Progenitor cell of endocrine pancreas (in vitro differentiated cells): ENCODE data around the gene NAP1L1. TPM values are rescaled to one million over a fixed set of nuclear protein-coding genes. Genes with fewer than 3 reads are reported as not detected.

Experiments used
- DNase-seq: peaks from one replicate; pipeline ENCODE4 v3.0.0; 2021; ENCODE audit warnings: low spot score; ENCODE audit not compliant: unreplicated experiment
- H3K27ac Mint-ChIP-seq: 2 replicates; pipeline ENCODE4 v1.8.0; 2021; ENCODE audit warnings: mild to moderate bottlenecking, moderate library complexity, mixed read lengths
- H3K27me3 Mint-ChIP-seq: 2 replicates; pipeline ENCODE4 v1.8.0; 2021; ENCODE audit warnings: mixed read lengths
- H3K36me3 Mint-ChIP-seq: 2 replicates; pipeline ENCODE4 v1.8.0; 2022; ENCODE audit warnings: mixed read lengths; ENCODE audit not compliant: insufficient read depth
- H3K4me1 Mint-ChIP-seq: 2 replicates; pipeline ENCODE4 v1.8.0; 2021; ENCODE audit warnings: low read depth, mixed read lengths
- H3K4me3 Mint-ChIP-seq: 2 replicates; pipeline ENCODE4 v1.8.0; 2021; ENCODE audit warnings: low read depth, mild to moderate bottlenecking, moderate library complexity, mixed read lengths
- H3K9me3 Mint-ChIP-seq: 2 replicates; pipeline ENCODE4 v1.8.0; 2021; ENCODE audit warnings: low read depth, mixed read lengths
- CTCF ChIP-seq: fragments of 200-600 bp; sonication (generic); IDR thresholded peaks from one replicate; pipeline ENCODE4 v1.5.0; 2021; ENCODE audit warnings: antibody characterized with exemption, mild to moderate bottlenecking; ENCODE audit not compliant: unreplicated experiment
- total RNA-seq: library from RNA; stranded (reverse); gene quantifications from 2 replicates; pipeline ENCODE4 v1.2.1, GENCODE V29; 2021

The NAP1L1 gene
- total RNA-seq, 1 donor from 2014 or later, result 785 TPM

GRCh38 chr12:76096079-76096646 is 11.7 kb upstream of the NAP1L1 start:
- no peaks in the 10 kb centered on the region for H3K4me1 Mint-ChIP-seq
- no peak for TF ChIP-seq CTCF
- H3K4me3 Mint-ChIP-seq, result no peak overlapping the region
- no peak overlapping the region for H3K27ac Mint-ChIP-seq
- no peaks in the 10 kb centered on the region for H3K27me3 Mint-ChIP-seq
- no peaks in the 10 kb centered on the region for H3K36me3 Mint-ChIP-seq
- no peaks in the 10 kb centered on the region for H3K9me3 Mint-ChIP-seq
- DNase-seq, result no peak

- H3K36me3 Mint-ChIP-seq, result no peaks in the 10 kb centered on the region
- no peaks in the 10 kb centered on the region for H3K9me3 Mint-ChIP-seq
- peak; percentile 21 for TF ChIP-seq CTCF
- H3K27ac Mint-ChIP-seq, result no peak overlapping the region
- DNase-seq, result no peak
- no peak overlapping the region for H3K4me3 Mint-ChIP-seq
- no peaks in the 10 kb centered on the region for H3K4me1 Mint-ChIP-seq
- H3K27me3 Mint-ChIP-seq, result no peaks in the 10 kb centered on the region
Measured at GRCh38 chr12:76094754-76095153, 10.3 kb upstream of the NAP1L1 start.

GRCh38 chr12:76091246-76091754 is 6.8 kb upstream of the NAP1L1 start:
- H3K27ac Mint-ChIP-seq, result no peak overlapping the region
- H3K9me3 Mint-ChIP-seq, result no peaks in the 10 kb centered on the region
- no peaks in the 10 kb centered on the region for H3K27me3 Mint-ChIP-seq
- no peaks in the 10 kb centered on the region for H3K36me3 Mint-ChIP-seq
- no peak for TF ChIP-seq CTCF
- no peaks in the 10 kb centered on the region for H3K4me1 Mint-ChIP-seq
- H3K4me3 Mint-ChIP-seq, result no peak overlapping the region
- no peak for DNase-seq

- no peak for TF ChIP-seq CTCF
- no peak overlapping the region for H3K27ac Mint-ChIP-seq
- H3K4me1 Mint-ChIP-seq, result peaks cover 22% of the 10 kb centered on the region
- peak overlapping the region; percentile 98 for H3K4me3 Mint-ChIP-seq
- H3K36me3 Mint-ChIP-seq, result no peaks in the 10 kb centered on the region
- H3K9me3 Mint-ChIP-seq, result no peaks in the 10 kb centered on the region
- DNase-seq, result no peak
- no peaks in the 10 kb centered on the region for H3K27me3 Mint-ChIP-seq
Measured at GRCh38 chr12:76085520-76085868, 1.0 kb upstream of the NAP1L1 start.

GRCh38 chr12:76084863-76085519 is 506 bp upstream of the NAP1L1 start:
- Mint-ChIP-seq H3K4me1 (peaks cover 22% of the 10 kb centered on the region), H3K4me3 (peak overlapping the region; percentile 98), H3K9me3 (no peaks in the 10 kb centered on the region), H3K27me3 (no peaks in the 10 kb centered on the region), H3K27ac (peak overlapping the region; percentile 100), H3K36me3 (no peaks in the 10 kb centered on the region)
- no peak for DNase-seq
- TF ChIP-seq CTCF, result no peak
